HCEC 1CT (cell line): ENCODE measurements around the gene MLN.

ENCODE experiments used
- DNase-seq: peaks from one replicate; pipeline ENCODE4 v3.0.0-alpha.2; 2017

MLN gene

DNA sequence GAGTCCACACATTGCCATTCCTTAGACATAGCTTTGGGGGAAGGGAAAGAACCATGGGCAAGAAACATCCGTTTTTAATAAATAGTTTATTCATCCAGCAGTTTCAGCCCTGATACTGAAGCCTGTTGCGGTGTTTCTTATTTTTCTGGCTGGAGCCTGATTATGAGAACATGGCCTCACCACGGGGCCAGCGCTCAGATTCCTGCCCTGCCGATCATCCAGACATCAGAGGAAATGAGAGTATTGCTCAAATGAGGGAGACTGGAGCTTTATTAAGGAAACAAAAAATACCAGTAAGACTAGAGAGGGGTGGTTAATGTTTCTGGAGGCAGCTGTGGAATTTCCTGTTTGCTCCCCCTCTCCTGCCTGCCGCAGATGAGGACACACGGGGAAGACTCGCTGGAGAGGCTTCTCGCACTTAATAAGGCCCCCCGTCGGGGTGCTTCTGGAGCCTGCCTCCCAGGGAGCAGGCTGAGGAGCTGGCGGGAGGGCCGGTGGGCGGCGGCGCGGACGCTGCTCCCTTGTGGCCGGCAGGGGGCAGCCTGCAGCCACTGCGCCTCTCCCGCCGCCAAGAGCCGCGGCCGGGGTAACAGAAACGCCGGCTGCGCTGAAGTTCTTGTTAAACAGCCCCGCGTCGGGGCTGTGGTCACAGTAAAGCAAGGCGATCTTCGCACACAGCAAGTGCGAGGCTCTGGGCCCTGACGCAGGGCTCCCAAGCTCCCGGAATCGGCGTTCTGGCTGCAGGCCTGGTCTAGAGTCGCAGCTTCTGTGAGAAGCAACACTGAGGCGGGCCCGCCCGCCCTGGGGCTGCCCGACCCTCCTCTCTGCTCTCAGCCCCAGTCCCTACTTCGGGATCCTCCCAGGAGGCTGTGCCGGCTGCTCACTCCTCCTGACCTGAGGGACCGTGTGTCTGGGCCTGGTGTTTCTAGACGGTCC is 32.4 kb downstream of the MLN start:
- DNase-seq: peak; percentile 97

DNA sequence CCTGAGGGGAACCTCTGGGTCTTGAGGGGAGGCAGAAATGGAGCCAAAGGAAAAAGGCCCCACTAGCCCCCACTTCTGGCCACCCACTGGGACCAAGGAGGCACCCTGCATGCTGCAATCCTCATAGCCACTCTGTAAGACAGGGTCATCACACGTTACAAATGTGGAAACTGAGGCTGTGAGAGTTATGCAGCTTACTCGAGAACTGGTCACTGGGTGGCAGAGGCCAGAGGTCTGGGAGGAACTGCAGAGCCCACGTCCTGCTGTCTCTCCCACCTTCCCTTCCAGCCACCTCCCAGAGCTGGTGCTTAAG is 33.0 kb downstream of the MLN start:
- no peak for DNase-seq

DNA sequence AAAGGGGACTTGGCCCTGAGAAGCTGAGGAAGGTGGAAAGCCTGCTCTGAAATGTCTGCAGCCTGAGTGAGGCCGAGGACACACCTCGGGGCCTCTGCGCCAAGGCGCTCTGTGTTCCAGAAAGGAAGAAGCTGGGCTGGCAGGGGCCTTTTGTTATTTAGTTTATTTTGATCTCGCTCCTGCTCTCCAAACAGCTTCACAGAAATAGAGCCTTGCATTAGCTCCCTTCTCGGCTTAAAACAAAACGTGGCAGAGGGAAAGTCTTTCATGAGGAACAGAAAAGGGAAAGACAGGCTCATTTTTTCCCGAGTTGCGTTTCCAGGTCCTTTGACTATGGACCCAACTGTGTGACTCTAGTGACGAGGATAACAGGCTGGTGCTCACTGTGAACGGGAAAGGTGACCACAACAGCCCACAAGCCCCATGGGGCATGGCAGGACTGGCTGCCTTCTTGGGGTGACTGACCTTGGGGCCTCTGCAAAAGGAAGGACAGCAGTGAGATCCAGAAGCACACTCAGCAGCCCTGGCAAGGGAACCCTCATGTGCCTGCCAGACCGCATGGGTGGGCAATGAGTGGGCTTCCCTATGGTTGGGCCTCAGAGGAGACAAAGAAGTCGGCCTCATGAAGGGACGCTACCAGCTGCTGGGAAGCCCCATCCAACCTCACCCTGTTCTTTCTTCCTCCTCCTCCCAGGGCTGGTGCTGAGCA is 33.5 kb downstream of the MLN start:
- DNase-seq: no peak

DNA sequence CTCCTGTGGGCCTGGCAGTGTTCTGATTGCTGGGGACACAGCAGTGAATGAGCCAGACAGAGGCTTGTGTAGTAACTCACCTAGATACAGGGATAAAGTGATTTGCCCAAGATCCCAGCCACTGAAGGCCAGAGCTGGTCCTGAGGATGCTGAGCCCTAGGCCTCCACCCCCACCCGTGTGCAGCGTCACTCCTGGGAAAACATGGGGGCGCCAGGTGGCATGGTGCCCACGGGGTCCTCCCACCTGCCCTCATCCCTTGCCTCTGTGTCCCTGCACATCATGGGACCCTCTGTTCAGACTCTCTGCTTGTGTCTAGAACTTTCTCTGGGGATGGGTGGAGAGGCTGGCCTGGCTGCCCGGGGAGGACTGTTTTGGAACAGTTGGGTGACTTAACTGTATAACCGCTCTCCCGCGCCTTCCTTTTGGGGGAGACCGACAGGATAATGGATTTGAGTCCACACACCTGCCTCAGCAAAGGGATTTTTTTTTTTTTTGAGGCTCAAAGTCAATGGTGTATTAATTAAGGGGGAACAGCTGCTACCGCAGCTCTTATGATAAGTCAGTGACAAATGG is 34.5 kb downstream of the MLN start:
- DNase-seq: no peak

DNA sequence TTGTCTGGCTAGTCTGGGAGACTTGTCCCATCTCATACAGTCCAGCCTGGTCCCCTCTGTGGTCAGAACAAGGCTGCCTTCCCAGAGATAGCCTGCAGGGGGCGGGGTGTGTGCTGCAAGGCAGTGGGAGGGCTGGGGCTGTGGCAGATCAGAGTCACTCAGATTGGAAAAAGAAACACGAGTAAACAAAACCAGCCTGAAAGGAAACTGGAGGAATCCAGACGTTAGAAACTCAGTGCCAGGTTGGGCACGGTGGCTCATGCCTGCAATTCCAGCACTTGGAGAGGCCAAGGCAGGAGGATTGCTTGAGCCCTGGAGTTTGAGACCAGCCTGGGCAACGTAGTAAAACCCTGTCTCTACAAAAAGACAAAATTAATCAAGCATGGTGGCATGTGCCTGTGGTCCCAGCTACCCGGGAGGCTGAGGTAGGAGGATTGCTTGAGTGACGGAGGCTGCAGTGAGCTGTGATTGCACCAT is 35.1 kb downstream of the MLN start:
- DNase-seq: peak; percentile 70

DNA sequence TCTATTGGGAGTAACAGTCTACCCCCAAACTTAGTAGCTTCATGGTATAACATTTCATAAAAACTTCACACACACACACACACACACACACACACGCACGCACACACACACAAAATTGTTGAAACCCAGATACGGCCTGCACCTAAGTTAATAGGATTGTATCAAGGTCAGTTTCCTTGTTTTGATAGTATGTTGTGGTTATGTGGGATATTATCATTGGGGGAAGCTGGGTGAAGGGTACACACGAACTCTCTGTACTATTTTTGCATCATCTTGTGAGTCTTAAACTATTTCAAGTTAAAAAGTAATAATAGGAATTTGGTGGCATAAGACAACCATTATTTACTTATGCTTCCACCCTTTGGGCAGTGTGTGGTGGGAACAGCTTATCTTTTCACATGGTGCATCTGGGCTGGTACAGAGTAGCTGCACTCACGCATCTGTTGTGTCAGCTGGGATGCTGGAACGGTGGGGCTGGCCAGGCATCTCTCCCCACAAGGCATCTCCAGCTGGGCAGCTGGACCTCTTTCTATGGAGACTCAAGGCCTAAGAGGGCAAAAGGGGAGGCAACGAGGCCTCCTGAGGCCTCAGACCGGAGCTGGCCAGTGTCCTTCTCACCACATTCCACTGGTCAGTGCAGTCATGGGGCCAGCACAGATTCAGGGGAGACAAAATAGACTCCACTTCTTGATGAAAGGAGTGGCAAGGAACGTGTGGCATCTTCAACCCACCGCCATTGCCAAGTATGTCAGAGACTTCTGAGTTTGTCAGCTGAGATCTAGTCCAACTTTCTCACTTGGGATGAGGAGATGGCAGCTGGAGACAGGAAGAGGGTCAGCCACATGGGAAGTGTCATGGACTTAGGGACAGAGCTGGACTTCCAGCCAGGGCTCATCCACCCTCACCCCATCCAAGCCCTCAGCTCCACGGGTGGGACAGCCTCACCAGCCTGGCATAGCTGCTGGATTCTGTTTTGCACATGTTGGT is 36.6 kb downstream of the MLN start:
- no peak for DNase-seq

DNA sequence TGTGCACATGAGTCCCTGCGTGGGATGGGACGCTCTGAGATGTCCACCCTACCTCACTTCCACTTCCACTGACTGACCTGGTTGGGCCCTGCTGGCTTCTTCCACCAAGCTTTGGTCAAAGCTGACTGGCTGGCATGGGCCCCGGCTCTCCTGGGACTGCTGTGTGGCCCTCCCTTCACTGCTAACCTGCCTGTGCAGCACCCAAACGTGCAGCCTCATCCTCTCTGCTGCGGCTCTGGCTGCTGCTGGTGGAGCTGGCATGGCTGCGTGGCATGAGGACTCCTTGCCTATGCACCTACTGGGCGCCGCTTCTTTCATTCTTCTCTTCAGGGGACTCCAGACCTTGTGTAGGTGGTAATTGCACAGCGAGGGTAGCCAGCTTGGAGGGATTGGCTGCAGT is 38.4 kb downstream of the MLN start:
- DNase-seq: no peak

DNA sequence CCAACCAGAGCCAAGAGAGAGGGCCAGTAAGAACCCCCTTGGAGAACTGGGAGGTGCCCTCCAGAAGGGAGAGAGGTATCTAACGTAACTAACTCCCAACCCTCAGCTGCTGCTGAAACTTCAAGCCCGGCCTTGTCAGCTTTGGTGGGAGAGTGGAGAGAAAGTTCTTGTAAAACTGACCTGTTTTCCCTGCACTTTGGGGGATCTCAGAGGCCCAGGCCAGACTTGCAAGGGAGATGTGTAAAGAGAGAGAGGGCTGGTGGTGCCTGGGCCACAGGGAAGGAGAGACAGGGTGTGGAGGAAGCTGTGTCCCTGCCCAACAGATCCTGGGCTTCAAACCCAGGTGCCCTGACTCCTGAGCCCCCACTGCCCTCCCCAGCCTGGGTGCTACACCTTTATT is 39.8 kb downstream of the MLN start:
- DNase-seq: no peak

DNA sequence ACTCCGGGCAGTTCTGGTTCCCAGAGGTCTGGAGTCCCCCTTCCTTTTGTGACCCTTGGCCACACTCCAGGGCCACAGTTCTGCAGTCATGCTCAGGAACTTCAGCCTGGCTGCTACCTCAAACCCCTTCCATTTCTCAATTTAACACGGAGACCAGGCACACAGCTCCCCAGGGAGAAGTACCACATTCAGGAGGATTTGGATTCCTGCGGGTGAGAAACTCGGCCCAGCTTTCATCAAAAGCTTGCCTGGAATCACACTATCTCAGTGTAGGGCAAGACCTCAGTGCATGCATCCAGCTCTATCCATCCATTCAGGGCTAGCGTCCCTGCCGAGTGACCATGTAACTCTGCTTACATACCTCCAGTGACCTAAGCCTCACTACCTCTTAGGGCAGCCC is 40.3 kb downstream of the MLN start:
- DNase-seq: no peak

DNA sequence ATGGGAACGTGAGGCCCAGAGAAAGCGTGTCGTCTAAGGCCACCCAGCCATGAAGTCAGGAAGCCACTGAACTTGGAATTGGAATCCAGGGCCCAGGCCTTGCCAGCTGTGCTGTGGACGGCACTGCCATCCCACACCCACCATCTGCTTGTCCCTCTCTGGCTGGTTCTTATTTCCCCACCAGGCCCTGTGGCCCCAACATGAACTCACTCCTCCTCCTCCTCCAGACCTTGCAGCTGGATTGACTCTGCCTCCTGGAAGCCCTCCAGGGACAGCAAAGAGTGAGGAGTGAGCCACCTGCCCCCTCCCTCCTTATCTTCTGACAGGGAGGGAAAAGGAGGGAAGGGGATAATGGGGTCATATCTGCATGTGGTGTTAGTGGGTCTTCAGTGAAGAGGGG is 41.1 kb downstream of the MLN start:
- DNase-seq: no peak

DNA sequence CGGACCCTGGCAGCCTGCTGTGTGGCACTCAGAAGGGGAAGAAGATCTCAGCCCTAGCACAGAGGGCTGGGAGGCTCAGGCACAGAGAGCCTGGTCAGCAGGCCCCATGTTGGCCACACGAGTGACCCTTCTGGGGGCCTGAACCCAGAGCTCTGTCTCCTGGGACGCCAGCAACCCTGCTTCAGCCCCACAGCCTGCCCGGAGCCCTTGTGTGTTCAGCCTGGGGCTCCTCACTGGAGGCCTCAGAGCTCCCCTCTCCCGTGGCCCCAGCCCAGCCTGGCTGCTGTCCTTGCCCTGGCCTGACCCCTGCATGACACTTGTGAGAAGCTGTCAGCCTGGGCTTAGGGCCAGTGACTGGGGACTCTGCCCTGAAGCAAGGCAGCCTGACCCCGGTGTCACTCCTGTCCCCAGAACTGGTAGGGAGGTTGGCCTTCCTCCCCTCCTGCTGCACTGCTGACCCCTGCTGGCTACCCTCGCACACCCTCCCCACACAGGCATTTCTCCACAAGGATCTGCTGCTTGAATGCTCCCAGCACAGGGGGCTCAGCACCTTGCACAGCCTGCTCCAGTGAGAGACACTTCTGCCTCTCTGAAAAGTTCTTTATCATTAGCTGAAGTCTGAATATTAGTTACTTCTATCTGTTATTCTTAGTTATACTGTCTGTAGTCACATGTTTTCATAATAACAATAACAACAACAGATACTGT is 41.7 kb downstream of the MLN start:
- peak; percentile 51 for DNase-seq

DNA sequence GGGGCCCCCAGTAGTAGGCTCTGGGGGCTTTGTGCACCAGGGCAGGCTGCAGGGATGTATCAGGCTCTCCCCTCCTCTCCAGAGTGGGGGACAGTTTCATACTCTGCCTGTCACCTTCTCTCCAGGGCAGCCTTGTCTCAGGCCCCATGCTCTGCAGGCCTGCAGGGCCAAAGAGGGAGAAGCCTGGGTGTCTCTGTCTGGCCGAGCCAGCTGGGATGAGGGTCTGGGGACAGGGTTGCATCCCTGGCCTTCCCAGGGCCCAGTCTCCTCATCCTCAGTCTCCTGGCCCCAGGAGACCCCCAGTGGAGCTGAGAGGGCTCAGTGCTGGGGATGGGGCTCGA is 42.3 kb downstream of the MLN start:
- DNase-seq: no peak

DNA sequence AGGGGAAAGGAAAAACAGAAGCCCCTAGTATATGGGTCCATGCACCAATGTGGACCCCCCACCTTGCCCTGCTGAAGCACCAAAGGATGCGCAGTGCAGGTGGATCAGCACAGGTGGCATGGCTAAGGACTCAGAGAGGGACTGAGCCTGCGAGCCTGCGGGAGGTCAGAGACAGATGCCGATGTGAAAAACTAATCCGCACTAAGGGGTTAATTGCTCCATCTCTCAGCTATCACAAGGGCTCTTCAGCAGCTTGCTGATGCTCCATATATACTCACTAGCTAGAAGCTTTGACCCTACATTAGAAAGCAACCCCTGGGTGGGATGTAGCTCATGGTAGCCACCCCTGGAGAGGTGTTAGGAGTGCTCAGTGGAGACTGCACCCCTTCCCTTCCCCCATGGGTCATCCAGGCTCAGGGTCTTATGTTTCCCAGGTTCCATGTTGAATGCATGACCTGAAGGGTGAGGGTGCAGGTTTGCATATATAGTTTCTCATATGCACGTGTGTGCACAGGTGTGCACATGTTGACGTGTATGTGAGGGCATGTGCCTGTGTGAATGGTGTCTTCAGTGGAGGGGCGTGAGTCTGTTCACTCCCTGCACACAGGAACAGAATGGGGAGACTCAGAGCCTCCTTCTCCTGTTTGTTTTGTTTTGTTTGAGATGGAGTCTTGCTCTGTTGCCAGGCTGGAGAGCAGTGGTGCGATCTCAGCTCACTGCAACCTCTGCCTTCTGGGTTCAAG is 43.7 kb downstream of the MLN start:
- DNase-seq: no peak

DNA sequence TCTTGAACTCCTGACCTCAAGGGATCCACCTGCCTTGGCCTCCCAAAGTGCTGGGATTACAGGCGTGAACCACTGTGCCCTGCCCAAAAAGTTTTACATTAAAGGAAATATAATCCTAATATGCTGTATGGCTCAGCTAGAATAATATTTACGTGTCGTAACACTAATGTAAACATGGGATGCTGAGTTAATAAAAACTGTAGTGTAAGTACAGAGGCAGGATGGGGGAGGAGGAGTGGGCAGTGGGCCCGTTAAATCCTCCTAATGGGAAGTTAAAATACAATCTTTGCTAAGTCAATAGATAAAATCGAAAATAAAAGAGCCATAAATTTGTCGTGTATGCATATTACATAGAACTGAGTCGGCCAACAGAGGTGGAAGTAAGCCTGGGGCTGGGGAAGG is 45.0 kb downstream of the MLN start:
- no peak for DNase-seq

DNA sequence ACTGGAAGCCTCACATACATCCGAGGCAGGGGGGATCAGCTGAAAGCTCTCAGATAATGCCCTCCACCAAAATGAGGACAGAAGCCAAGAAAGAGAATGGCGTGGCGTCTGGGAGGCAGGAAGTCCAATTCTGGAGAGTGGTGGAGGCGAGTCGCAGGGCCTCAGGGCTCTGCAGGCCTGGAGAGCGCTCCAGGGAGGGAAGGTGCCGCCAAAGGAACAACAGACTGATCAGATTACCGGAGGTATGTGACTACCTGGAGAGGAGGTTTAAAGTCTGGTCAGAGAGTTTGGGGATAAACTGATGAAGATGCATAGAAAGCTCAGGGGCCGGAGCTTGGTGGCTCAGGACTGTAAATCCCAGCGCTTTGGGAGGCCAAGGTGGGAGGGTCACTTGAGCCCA is 45.9 kb downstream of the MLN start:
- DNase-seq: no peak

DNA sequence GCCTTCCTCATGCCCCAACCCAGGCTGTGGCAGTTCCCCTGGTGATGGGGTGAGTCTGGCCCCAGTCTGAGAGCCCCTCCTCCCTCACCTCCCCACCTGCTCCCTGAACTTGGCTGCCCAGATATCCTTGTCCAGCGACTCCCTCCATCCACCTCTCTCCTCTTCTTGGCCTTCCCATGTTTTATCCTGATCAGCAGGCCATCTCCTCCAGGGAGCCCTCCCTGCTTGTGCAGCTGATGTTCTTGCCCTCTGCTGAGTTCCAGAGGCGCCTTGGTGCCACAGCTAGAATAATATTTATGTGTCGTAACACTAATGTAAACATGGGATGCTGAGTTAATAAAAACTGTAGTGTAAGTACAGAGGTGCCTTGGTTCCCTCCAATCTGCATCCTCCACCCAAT is 46.7 kb downstream of the MLN start:
- no peak for DNase-seq

DNA sequence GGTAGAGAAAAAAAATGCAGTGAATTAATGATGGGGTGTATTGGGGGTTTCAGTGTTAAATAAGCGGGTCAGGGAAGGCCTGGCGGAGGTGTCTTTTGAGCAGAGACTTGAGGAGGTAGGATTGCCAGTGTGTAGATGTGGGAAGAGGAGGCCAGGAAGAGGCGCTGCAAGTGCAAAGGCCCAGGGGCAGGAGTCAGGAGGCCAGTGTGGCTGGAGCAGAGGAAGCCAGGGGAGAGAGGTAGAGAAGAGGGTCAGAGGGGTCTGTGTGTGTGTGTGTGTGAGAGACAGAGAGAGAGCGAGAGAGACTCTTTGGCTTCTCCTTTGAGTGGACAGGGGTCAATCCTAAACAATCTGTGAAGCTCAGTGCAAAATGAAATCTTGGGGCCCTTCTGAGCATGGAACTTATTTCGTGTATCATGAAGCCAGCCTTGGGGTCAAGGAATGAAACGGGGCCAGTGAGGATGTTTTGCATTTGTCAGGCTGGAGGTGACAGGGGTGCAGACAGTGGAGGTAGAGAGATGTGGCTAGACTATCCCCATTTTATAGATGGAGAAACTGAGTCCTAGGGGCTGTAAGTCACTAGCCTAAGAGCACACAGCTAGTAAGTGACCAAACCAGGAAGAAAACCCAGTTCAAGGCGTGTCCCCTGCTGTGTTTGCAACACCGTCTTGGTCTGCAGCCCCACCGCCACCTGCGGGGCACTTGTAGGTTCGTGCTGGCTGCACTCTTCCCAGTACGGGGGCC is 47.4 kb downstream of the MLN start:
- DNase-seq: no peak

DNA sequence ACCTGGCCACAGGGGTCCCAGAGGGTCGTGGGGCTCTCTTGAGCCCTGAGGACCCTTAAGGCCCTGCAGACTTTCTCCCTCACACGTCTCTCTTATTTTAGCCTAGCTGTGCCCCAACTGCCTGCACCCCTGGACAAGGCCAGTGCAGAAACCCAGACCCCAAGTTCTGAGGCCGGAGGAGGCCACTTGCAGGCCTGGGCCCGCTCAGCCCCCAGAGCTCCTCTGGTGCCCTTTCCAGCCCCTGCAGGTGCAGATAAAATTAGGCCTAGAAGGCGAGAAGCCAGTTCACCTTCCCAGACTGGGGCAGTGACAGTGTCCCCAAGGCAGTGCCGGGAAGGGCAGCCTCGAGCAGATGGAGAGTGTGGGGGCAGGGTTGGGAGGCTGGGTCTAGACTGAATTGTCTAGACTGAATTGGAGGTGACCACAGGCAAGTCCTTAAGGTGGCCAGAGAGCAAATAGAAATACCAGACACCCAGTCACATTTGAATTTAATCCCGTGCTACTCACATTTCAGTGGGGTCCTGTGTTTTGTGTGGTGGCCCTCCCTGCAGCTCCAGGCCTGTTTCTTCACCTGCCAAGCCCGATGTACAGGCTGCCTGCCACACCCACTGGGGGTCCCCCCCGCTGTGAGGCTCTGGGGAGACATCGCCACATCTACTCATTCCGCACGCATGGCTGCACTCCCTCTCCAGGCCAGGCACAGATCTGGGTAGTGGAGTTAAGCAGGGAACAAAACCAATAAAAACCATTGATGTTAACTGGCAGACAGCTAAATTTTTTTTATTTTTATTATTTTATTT is 48.5 kb downstream of the MLN start:
- DNase-seq: no peak

DNA sequence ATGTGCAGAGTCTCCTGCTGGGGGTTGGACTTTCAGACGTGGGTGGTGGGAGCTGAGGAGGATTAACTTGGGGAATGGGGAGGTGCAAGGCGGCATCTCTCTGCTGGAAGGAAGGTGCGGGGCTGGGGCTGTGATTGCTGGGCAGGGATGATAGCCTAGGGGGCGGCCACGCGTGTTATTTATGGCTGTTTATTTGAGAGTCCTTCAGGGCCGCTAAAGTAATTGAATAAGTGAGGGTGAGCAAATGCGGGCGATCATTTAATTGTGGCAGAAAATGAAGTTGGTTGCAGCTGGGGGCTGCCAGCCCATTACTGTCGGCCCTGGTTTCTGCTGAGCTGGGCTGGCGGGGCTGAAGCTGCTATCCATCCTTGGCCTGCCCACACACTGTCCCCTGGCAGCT is 49.6 kb downstream of the MLN start:
- DNase-seq: no peak

DNA sequence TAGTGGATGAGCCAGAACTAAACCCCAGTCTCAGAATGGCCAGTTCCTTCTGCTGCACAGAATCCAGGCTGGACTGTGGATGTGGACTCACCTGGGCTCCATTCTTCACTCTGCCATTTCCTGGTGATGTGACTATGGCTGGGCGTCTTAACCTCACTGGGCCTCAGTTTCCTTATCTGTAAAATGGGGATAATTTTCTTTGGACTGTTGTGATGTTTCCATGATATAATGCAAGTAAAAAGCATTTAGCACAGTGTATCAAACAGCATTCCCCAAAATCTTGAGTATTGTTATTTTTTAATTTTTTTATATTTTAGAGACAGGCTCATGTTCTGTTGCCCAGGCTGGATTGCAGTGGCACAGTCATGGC is 51.2 kb downstream of the MLN start:
- DNase-seq: no peak
